GM12891 (cell line): ENCODE measurements around the gene ARID4B.
"Not testable (repeated sequence)": the region's sequence is repeated elsewhere in the genome, so short reads cannot be mapped to it uniquely, and the experiment has no call there.

Source experiments
- DNase-seq: peaks from one replicate; pipeline ENCODE4 v3.0.0; 2011; ENCODE audit warnings: low spot score; ENCODE audit not compliant: insufficient read length
- FAIRE-seq: peaks from 2 replicates; lab custom pipeline; 2011; peaks lifted over from hg19 to GRCh38; lab: Jason Lieb, UNC
- PAX5 ChIP-seq: IDR thresholded peaks from 2 replicates; pipeline ENCODE4 v1.6.1; 2011; ENCODE audit warnings: low read length, moderate library complexity, mild to moderate bottlenecking; ENCODE audit not compliant: insufficient read depth, severe bottlenecking
- POLR2A ChIP-seq: IDR thresholded peaks from 2 replicates; pipeline ENCODE4 v1.6.1; 2011; ENCODE audit warnings: low read depth, low read length, control low read depth
- POLR2AphosphoS5 ChIP-seq: IDR thresholded peaks from 2 replicates; pipeline ENCODE4 v1.6.1; 2011; ENCODE audit warnings: low read depth, low read length, control low read depth
- POU2F2 ChIP-seq: IDR thresholded peaks from 2 replicates; pipeline ENCODE4 v1.6.1; 2011; ENCODE audit warnings: low read depth, mild to moderate bottlenecking, control low read depth, low read length, moderate library complexity
- SPI1 ChIP-seq: IDR thresholded peaks from 2 replicates; pipeline ENCODE4 v1.6.1; 2011; ENCODE audit warnings: low read depth, low read length, control low read depth
- TAF1 ChIP-seq: IDR thresholded peaks from 2 replicates; pipeline ENCODE4 v1.6.1; 2011; ENCODE audit warnings: low read depth, low read length, control low read depth

Gene ARID4B

DNA sequence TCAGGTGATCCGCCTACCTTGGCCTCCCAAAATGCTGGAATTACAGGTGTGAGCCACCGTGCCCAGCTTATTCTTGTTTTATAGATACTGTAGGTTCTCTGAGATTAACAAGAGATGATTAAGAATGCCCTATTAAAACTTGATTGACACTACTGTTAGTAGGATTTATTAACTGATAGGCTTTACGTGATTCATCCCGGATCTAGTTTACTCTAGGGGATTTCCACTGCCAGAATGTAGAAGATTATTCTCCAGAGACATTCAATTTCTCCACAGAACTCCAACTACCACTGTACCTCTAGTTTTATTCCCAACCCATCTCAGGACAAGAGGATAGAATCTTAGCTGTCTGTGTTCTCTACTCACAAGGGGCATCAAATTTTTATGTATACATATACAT lies 140.7 kb downstream of the ARID4B start:
- TF ChIP-seq TAF1 (no peak), POLR2AphosphoS5 (no peak)
- FAIRE-seq (no peak), DNase-seq (no peak)

DNA sequence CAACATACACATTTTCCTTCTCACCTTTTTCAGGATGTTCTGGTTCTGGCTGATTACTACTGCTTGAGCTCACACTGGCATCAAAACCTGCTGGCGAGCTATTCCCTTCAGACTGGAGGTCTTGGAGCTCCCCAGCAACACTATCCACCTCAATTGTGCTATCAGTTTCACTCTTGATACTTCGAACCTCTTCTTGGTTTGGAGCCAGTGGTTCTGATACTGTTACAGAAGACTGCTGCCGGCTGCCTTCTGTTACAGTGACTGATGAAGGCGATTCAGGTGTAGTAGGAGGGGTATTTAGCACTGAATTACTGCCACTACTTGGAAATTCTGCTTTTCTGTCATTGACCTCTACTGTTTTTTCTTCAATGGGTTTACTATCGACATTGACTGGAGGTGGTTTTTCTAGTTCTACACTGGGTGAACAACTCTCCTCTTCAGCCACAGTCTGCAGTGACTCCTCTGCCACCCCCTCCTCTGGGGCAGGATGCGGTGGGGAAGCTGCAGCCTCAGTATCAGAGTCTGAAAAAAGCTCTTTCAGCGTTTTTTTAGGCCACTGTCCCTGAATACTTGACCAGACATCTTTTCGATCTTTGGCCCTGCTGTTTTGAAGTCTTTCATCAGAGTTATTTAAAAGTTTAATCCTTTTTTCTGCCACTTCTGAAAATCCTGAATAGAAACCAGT lies 146.3 kb downstream of the ARID4B start:
- TF ChIP-seq PAX5 (no peak), SPI1 (no peak)
- FAIRE-seq = no peak
- DNase-seq = no peak

DNA sequence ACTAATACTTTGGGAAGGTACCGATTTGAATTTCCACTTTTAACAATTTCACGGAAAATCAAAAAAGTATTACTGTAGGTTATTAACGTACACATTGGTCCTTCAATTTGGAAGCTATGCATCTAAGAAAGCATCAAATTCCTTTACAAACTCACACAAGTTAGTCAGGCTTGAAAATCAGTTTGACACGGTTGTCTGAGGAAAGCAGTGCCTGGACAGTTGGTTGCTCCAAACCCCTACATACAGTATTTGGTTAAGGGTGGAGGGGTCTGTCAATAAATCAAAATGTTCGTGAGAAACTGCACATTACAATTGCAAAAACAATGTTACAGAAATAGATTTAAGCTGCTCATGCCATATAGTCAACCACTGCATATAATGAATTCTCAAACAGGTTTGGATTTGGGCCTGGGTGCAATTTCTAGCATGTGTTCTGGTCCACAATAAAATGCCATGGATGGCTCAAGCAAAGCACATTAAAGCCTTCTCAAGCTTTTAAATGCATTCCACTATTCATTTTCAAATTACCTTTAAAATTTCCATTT lies 147.0 kb downstream of the ARID4B start:
- FAIRE-seq (no peak), DNase-seq (no peak)
- TF ChIP-seq POLR2AphosphoS5 = no peak
- TF ChIP-seq TAF1 = no peak
- TF ChIP-seq PAX5 = no peak
- TF ChIP-seq POU2F2 = no peak
- no peak for TF ChIP-seq SPI1
- no peak for TF ChIP-seq POLR2A

DNA sequence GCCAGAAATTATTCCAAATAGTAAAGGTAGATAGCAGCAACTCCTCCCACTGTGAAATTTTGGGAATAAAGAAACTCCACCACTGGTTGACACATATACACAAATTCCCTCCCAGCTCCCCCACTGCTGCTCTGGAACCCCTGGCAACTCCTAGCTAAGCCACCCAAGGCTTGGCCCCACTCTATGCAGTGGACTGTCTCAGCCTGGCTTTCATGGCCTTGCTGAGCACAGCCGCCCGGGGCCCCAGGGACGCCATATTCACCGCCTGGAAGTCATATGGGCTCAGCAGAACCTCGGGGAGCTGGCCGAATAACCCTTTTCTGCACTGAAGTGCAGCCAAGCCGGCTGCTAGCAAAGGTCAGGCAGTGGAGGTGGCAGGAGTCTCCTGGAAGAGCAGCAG lies 151.5 kb downstream of the ARID4B start:
- no peak for FAIRE-seq
- TF ChIP-seq SPI1 (no peak), POLR2AphosphoS5 (no peak), POLR2A (no peak), PAX5 (no peak), POU2F2 (no peak), TAF1 (no peak)
- no peak for DNase-seq

DNA sequence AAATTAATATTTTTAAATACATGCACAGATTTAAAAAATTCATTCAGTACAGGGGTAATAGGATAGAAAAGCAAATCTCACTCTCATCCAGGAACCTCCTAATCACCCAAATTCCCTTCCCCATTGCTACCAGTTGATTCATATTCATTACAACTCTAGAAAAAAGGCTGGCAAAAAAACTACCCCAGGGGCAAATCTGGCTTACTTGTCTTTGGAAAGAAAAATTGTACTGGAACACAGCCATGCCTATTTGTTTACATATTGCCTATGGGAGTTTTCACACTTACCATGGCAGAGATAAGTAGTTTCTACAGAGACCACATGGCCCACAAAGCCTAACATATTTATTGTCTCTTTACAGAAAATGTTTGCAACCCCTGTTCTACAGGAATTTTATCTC lies 158.0 kb downstream of the ARID4B start:
- FAIRE-seq (no peak), DNase-seq (no peak)
- TF ChIP-seq POU2F2 (no peak), POLR2AphosphoS5 (no peak), POLR2A (no peak), TAF1 (no peak), PAX5 (no peak), SPI1 (no peak)

DNA sequence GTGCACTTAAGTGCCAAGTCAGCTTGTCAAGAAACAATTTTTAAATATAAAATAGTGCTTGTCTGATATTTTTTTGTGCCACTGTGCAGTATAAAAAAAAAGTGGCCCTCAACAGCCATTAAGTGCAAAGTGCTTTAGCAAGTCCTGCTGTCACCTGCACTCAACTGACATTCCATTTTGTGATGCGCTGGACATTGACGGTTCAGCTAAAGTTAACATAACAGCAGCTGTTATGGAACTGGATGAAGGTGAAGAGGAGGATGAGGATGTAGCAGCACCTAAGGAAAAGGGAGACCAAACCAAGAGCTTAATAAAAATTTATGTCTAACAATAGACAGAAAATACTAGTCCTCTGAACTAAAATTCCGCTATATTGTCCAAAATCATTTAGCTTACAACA lies 159.6 kb downstream of the ARID4B start:
- TF ChIP-seq POLR2A = no peak
- TF ChIP-seq PAX5 = no peak
- TF ChIP-seq TAF1 = no peak
- TF ChIP-seq SPI1 = no peak
- TF ChIP-seq POU2F2 = no peak
- TF ChIP-seq POLR2AphosphoS5 = no peak
- FAIRE-seq = no peak
- DNase-seq = no peak

DNA sequence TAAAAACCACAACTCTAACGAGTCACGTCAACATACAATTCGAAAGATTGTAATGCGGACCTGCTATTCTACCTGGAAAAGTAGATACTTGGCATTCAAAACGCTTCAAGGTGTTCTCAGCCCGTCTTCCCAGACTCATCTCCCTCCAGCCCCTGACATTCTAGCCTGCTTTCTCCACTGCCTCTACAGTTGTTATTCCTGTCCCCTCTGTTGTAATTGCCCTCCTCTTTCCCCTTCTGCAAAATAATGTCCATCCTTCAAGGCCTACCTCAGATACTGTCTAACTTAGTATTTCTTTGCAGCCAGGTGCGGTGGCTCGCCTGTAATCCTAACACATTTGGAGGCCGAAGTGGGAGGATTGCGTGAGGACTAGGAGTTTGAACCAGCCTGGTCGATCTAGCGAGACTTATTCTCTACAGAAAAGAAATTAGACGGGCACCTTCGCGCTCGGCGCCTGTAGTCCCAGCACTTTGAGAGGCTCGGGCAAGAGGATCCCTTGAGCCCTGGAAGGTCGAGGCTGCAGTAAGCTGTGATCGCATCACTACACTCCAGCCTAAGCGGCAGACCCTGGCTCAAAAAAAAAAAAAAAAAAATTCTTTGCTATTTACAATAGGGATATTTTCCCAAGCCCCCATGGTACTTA lies 166.2 kb downstream of the ARID4B start:
- TF ChIP-seq SPI1 (no peak), PAX5 (no peak), TAF1 (no peak), POLR2AphosphoS5 (no peak), POU2F2 (no peak), POLR2A (no peak)
- DNase-seq (no peak), FAIRE-seq (peak; percentile 52)

DNA sequence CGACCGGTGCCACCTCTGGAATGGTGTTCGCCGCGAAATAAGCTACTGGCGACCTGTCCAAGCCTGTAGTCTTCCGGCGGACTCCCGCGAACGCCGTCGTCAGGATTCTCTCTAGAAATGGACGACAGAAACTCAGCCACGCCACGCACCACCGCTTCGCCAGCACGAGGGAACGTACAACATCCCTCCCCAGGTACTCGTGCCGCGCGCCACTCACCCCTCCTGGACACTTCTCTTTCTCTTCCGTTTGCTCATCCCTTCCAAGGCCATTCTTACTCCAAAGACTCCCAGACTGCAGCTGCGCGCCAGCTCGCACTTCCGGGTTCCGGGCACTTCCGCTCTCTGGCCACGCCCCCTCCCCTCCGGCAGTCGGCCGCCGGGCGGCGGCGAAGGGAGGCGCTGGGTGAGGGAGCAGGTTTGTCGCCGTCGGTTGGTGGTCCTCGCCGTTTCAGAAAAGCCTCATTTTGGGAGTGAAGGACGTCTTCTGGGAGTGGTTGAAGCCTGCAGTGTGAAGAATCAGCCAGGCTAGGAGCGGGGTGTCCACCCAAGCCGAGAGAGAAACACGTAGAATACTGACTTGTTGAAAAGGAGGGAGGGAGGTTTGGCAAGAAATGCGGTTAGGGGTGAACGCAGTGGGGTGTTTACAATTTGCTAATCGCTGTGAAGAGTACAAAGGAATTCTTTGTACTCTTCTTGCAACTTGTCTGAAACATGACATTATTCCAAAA lies 166.9 kb downstream of the ARID4B start, which contains the start of gene RBM34:
Gene RBM34 (minus strand): TSS at position 294 of the 728 bp plus-strand sequence. CDS start 24 bp downstream, at position 270.
- TF ChIP-seq POU2F2 = peak; percentile 94
- peak; percentile 92 for TF ChIP-seq SPI1
- TF ChIP-seq POLR2AphosphoS5 = peak; percentile 96
- peak; percentile 99 for TF ChIP-seq TAF1
- no peak for TF ChIP-seq PAX5
- peak; percentile 96 for TF ChIP-seq POLR2A
- FAIRE-seq (peak; percentile 87), DNase-seq (peak; percentile 81)

DNA sequence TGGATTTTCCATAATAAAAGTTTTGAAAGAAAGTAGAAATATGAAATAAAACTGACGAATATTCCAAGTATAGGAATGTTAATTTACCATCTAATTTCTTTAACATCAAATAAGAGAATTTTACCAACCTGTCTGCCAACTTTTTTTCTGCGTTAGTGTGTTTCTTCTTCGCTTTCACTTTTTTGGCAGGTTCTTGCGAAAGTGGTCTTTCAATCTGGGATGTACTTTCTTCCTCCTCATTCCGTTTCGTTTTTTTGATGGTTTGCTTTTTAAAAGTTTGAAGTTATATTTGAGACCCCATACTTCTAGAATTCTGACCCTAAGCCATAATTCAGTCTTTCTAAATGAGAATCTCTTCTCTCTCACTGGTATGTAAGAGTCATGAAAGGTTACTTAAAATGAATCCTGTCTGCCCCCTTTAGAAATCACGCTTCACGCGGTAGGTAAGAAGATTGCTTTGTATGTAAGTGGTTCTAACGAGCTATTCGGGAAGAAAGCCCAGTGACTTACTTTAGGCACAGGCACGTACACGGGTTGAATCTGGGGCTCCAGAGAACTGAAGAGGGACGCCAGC lies 167.5 kb downstream of the ARID4B start:
- no peak for TF ChIP-seq POLR2A
- TF ChIP-seq TAF1 = no peak
- TF ChIP-seq PAX5 = no peak
- no peak for TF ChIP-seq SPI1
- TF ChIP-seq POLR2AphosphoS5 = no peak
- no peak for TF ChIP-seq POU2F2
- no peak for FAIRE-seq
- DNase-seq = peak; percentile 34

DNA sequence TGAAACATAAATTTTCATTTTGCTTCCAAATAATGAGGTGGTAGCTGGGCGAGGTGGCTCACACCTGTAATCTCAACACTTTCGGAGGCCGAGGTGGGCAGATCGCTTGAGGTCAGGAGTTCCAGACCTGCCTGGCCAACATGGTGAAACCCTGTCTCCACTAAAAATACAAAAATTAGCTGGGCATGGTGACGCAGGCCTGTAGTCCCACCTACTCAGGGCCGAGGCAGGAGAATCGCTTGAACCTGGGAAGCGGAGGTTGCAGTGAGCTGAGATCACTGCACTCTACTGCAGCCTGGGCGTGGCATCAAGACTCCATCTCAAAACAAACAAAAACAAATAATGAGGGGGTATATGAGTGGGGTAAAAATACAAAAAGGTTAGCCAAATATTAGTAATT lies 168.0 kb downstream of the ARID4B start:
- not testable (repeated sequence) for FAIRE-seq, DNase-seq

DNA sequence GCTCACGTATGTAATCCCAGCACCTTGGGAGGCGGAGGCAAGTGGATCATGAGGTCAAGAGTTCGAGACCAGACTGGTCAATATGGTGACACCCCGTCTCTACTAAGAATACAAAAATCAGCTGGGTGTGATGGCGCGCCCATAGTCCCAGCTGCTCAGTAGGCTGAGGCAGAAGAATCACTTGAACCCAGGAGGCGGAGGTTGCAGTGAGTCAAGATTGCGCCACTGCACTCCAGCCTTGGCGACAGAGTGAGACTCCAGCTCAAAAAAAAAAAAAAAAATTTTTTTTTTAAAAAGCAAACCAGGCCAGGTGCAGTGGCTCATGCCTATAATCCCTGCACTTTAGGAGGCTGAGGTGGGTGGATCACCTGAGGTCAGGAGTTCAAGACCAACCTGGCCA lies 168.7 kb downstream of the ARID4B start:
- DNase-seq, FAIRE-seq: not testable (repeated sequence)
